Ovary (tissue), 9 donors: Measurements from ENCODE around the gene HS1BP3. TPM values are rescaled to one million over a fixed set of nuclear protein-coding genes. Genes with fewer than 3 reads are reported as not detected.

Experiments used
- DNase-seq, 5 donors: peaks; one replicate each; pipeline ENCODE4 v3.0.0-alpha.2; 2019 to 2020
- H3K27ac ChIP-seq, 2 donors: fragments of 200-600 bp; one replicate each; pipeline versions ENCODE4 v1.5.1 to v1.8.0; 2019 to 2022
- H3K27me3 ChIP-seq: fragments of 200-600 bp; one replicate; pipeline ENCODE4 v1.8.0; 2022
- H3K36me3 ChIP-seq: fragments of 200-600 bp; sonication (generic); one replicate; pipeline ENCODE4 v1.5.1; 2019
- H3K4me1 ChIP-seq: one replicate; pipeline ENCODE4 v1.8.1; 2013; ENCODE audit warnings: mild to moderate bottlenecking, moderate library complexity; ENCODE audit not compliant: insufficient read depth
- H3K4me3 ChIP-seq: fragments of 200-600 bp; sonication (generic); one replicate; pipeline ENCODE4 v1.5.1; 2017
- H3K9me3 ChIP-seq, 2 donors: fragments of 200-600 bp in 1 of 2; sonication (generic) in 1 of 2; one replicate each; pipeline versions ENCODE4 v1.5.1 to v1.8.1; 2013 to 2019; ENCODE audit warnings: mild to moderate bottlenecking in 1 of 2, moderate library complexity in 1 of 2
- EP300 ChIP-seq: sonication (generic); formaldehyde crosslinking; IDR thresholded peaks from one replicate; pipeline ENCODE4 v1.6.1; 2017; ENCODE audit warnings: antibody characterized with exemption
- POLR2A ChIP-seq: fragments of 450-650 bp; IDR thresholded peaks from one replicate; pipeline ENCODE4 v1.6.1; 2017; ENCODE audit warnings: antibody characterized with exemption, mild to moderate bottlenecking, moderate library complexity
- WGBS, 3 donors: extraction: QIAGEN DNeasy Blood & Tissue Kit in 1 of 3; methylation state at CpG; one replicate each; pipeline versions ENCODE4 v1.1.5 to v1.1.7; 2013 to 2017; 5-methylcytosine and 5-hydroxymethylcytosine counted together
- intact Hi-C, 4 donors: fragments of 100-400 bp; cut with DNase I; formaldehyde crosslinking; loops; one replicate each; pipeline versions ENCODE4 v1.11.0 to v1.15.1; 2022 to 2023
- polyA plus RNA-seq, 2 donors: library from polyadenylated mRNA; stranded (reverse); fragments of 200-250 nt in 1 of 2; fragments of 350-450 nt in 1 of 2; fragmentation: Illumina TruSeq in 1 of 2; extraction: RNeasy Lipid Tissue Mini Kit (QIAGEN cat#74804) in 1 of 2; gene quantifications; one replicate each; pipeline ENCODE4 v1.2.3, GENCODE V29; 2013 to 2014
- total RNA-seq, 7 donors: library from RNA; depleted of rRNA in 2 of 7; stranded (reverse); fragments of >200 nt in 2 of 7; fragmentation: NEBNext Ultra II Directional in 3 of 7; extraction: Animal tissue kit (Norgen Biotek cat#: 25700) in 3 of 7; gene quantifications; one replicate each; pipeline versions ENCODE4 v1.1.0 to v1.2.4, GENCODE V29; 2016 to 2023
- TF ChIP-seq, protein P1 (sequence below), 3 donors: fragments of 450-650 bp in 2 of 3; fragments of 200-600 bp in 1 of 3; IDR thresholded peaks; one replicate each; pipeline versions ENCODE4 v1.5.1 to v1.8.0; 2016 to 2022; ENCODE audit warnings: antibody characterized with exemption in 3 of 3, mild to moderate bottlenecking in 1 of 3
- donor health status: DM: no; HTN: no; CAD: no; lungs with moderate emphysema.
- donor health status: DM: no; HTN: no; CAD: no.
- donor health status: Bipolar disorder and iron deficiency.
- donor health status: DM: yes; HTN: yes; CAD: no.
- donor health status: DM: no; HTN: no; CAD: no.
- donor health status: DM: yes; HTN: yes; CAD: no.

HS1BP3 gene
- total and polyA plus RNA-seq, 9 donors = 12.0 to 24.4 (median 22.2) TPM

- 0 to 2% (median 1%) methylated on average over 8 to 34 of the region's 34 CpGs for WGBS, 3 donors
- intact Hi-C loops = loop anchor here in 1 of 4 donors (5.0 kb wide), 1 partner anchor 296 kb away; no protein-coding TSS in a partner anchor
- no peaks in the 10 kb centered on the region for H3K27me3 ChIP-seq
- H3K4me1 ChIP-seq = peaks cover 8% of the 10 kb centered on the region
- TF ChIP-seq EP300 (no peak), POLR2A (no peak)
- TF ChIP-seq, protein P1, sequence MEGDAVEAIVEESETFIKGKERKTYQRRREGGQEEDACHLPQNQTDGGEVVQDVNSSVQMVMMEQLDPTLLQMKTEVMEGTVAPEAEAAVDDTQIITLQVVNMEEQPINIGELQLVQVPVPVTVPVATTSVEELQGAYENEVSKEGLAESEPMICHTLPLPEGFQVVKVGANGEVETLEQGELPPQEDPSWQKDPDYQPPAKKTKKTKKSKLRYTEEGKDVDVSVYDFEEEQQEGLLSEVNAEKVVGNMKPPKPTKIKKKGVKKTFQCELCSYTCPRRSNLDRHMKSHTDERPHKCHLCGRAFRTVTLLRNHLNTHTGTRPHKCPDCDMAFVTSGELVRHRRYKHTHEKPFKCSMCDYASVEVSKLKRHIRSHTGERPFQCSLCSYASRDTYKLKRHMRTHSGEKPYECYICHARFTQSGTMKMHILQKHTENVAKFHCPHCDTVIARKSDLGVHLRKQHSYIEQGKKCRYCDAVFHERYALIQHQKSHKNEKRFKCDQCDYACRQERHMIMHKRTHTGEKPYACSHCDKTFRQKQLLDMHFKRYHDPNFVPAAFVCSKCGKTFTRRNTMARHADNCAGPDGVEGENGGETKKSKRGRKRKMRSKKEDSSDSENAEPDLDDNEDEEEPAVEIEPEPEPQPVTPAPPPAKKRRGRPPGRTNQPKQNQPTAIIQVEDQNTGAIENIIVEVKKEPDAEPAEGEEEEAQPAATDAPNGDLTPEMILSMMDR (IDR thresholded peaks at IDR 0.05) = no peak
- DNase-seq = no peak
- no peak overlapping the region for H3K27ac ChIP-seq
- no peaks in the 10 kb centered on the region for H3K36me3 ChIP-seq
- peak overlapping the region; percentile 43 for H3K4me3 ChIP-seq
- no peaks in the 10 kb centered on the region for H3K9me3 ChIP-seq
Observed at GRCh38 chr2:20666005-20666303, 15.1 kb upstream of the HS1BP3 start.

GRCh38 chr2:20665243-20666004 is 14.5 kb upstream of the HS1BP3 start:
- no peak for TF ChIP-seq POLR2A
- no peak for TF ChIP-seq EP300
- TF ChIP-seq, protein P1 (IDR thresholded peaks at IDR 0.05) = no peak
- Histone ChIP-seq H3K36me3 (no peaks in the 10 kb centered on the region), H3K9me3 (no peaks in the 10 kb centered on the region), H3K4me1 (peaks cover 8% of the 10 kb centered on the region), H3K27ac (no peak overlapping the region), H3K27me3 (no peaks in the 10 kb centered on the region), H3K4me3 (peak overlapping the region; percentile 43)
- intact Hi-C loops = loop anchor here in 2 of 4 donors (2.0 to 5.0 kb wide), 2 partner anchors 297 to 299 kb away; no protein-coding TSS in a partner anchor
- DNase-seq = peak in 1 of 5 donors; percentile 30
- WGBS, 3 donors = 10 to 25% (median 13%) methylated on average over 43 to 49 of the region's 49 CpGs

DNA sequence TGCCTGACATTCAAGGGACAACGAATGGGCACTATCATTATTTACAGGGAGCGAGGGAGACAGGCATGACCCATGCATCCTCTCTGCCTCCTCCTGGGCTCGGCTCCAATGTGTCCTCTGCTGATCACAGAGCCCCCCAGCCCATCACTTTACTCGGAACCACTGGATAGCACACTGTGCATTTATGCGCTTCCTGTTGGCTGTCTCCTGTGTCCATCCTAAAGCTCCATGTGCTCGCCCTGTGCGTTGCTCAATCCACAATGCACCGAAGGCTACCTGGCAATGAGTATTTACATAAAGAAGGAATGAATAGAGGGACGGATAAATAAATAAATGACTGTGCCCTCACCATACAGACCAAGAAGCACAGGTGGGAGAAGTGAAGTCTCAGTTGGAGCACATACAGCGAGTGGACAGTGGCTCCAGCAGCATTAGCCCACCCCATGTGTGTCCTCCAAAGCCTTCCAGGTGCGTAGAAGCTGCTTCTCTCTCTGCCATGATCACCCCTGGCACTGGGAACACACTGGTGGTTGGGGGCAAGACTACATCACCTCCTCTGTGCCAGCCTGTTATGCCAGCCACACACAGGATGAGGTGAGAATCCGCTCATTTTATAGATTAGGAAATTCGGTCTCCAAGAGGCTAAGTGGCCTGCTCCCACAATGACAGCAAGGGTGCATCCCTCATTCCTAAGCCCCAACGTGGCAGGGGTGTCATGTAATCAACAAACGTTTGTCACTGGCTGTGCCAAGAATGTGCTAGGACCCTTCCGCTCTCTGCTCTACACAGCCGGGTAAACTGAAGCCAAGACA is 13.7 kb upstream of the HS1BP3 start:
- H3K4me1 ChIP-seq = peaks cover 8% of the 10 kb centered on the region
- H3K27ac ChIP-seq = no peak overlapping the region
- H3K4me3 ChIP-seq = no peak overlapping the region
- H3K9me3 ChIP-seq = no peaks in the 10 kb centered on the region
- no peak for TF ChIP-seq POLR2A
- TF ChIP-seq, protein P1 (IDR thresholded peaks at IDR 0.05) = no peak
- TF ChIP-seq EP300 = no peak
- WGBS, 3 donors = 30 to 47% (median 39%) methylated on average over 17 of the region's 17 CpGs
- intact Hi-C loops = loop anchor here in 2 of 4 donors (2.0 to 5.0 kb wide), 2 partner anchors 298 to 300 kb away; no protein-coding TSS in a partner anchor
- H3K27me3 ChIP-seq = no peaks in the 10 kb centered on the region
- H3K36me3 ChIP-seq = no peaks in the 10 kb centered on the region
- DNase-seq = no peak

DNA sequence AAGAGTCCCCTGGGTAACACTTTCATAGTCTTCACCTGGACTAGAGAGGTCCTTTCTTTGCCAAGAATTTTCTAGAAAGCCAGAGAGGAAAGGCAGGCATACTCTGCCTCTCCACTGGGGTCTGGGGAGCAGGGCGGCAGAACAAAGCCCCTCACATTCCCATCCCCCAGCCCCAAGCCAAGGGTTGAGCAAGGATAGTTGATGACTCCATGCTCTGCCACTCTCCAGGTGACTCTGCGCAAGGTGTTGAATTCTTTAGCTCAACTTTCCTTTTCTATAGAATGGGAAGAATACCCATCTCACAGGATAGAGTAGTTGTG is 13.1 kb upstream of the HS1BP3 start:
- Histone ChIP-seq H3K4me3 (no peak overlapping the region), H3K9me3 (no peaks in the 10 kb centered on the region), H3K4me1 (peaks cover 8% of the 10 kb centered on the region), H3K27ac (no peak overlapping the region), H3K27me3 (no peaks in the 10 kb centered on the region), H3K36me3 (no peaks in the 10 kb centered on the region)
- intact Hi-C loops = loop anchor here in 1 of 4 donors (2.0 kb wide), 1 partner anchor 301 kb away; no protein-coding TSS in a partner anchor
- 61 to 72% (median 65%) methylated on average over 2 of the region's 2 CpGs for WGBS, 3 donors
- TF ChIP-seq EP300 = no peak
- TF ChIP-seq, protein P1 (IDR thresholded peaks at IDR 0.05) = no peak
- no peak for TF ChIP-seq POLR2A
- no peak for DNase-seq
